Tibial nerve (tissue), 4 donors: ENCODE data around the gene CA5A.

Experiments
- EP300 ChIP-seq, 2 donors: sonication (generic); formaldehyde crosslinking; IDR thresholded peaks; one replicate each; pipeline ENCODE4 v1.6.1; 2017; ENCODE audit warnings: antibody characterized with exemption in 2 of 2, mild to moderate bottlenecking in 1 of 2
- POLR2A ChIP-seq, 2 donors: fragments of 450-650 bp; IDR thresholded peaks; one replicate each; pipeline ENCODE4 v1.6.1; 2017; ENCODE audit warnings: antibody characterized with exemption in 2 of 2, mild to moderate bottlenecking in 2 of 2, moderate library complexity in 2 of 2
- TF ChIP-seq, protein P1 (sequence below), 5 experiments: fragments of 200-600 bp in 3 of 5; fragments of 450-650 bp in 2 of 5; sonication (generic) in 3 of 5; IDR thresholded peaks; one replicate each; pipeline ENCODE4 v1.5.1; 2016 to 2019; ENCODE audit warnings: antibody characterized with exemption in 5 of 5, mild to moderate bottlenecking in 3 of 5, moderate library complexity in 2 of 5

GRCh38 chr16:87853411-87854052 is 82.8 kb downstream of the CA5A start:
- TF ChIP-seq, protein P1, sequence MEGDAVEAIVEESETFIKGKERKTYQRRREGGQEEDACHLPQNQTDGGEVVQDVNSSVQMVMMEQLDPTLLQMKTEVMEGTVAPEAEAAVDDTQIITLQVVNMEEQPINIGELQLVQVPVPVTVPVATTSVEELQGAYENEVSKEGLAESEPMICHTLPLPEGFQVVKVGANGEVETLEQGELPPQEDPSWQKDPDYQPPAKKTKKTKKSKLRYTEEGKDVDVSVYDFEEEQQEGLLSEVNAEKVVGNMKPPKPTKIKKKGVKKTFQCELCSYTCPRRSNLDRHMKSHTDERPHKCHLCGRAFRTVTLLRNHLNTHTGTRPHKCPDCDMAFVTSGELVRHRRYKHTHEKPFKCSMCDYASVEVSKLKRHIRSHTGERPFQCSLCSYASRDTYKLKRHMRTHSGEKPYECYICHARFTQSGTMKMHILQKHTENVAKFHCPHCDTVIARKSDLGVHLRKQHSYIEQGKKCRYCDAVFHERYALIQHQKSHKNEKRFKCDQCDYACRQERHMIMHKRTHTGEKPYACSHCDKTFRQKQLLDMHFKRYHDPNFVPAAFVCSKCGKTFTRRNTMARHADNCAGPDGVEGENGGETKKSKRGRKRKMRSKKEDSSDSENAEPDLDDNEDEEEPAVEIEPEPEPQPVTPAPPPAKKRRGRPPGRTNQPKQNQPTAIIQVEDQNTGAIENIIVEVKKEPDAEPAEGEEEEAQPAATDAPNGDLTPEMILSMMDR (IDR thresholded peaks at IDR 0.05) = peak in 1 of 5 experiments; percentile 29
- TF ChIP-seq POLR2A (IDR thresholded peaks at IDR 0.05) = peak; percentile 55 to 74
- peak; percentile 87 to 89 for TF ChIP-seq EP300 (IDR thresholded peaks at IDR 0.05)
